GM13977 (cell line): ENCODE measurements around the gene BNC1.
A peak's percentile ranks its signal among the peaks of the same experiment; 100 is the strongest.

Experiments used
- DNase-seq: peaks from one replicate; pipeline ENCODE4 v3.0.0; 2012; ENCODE audit warnings: low spot score
- CTCF ChIP-seq: IDR thresholded peaks from 2 replicates; pipeline ENCODE4 v1.5.1; 2012; ENCODE audit warnings: mild to moderate bottlenecking, control low read depth; ENCODE audit not compliant: insufficient read depth; ENCODE audit errors: extremely low read depth, missing control alignments
- in situ Hi-C: fragments of 300-500 bp; cut with MboI; formaldehyde crosslinking; loops from one replicate; pipeline ENCODE4 v1.12.0; 2022; ENCODE audit warnings: low sequenced_read_pairs, low pct_unique_long_range_greater_than_20kb, mixed read lengths, inconsistent platforms; ENCODE audit not compliant: unreplicated experiment

BNC1 gene

GRCh38 chr15:83207660-83208366 is 76.7 kb downstream of the BNC1 start, which contains the start of gene HDGFL3:
Gene HDGFL3 (minus strand): TSS chr15:83207823. CDS start chr15:83207414, 409 bp downstream.
- TF ChIP-seq CTCF = peak; percentile 48
- in situ Hi-C loops = no loop called here
- DNase-seq = peak; percentile 71

GRCh38 chr15:83207009-83207659 is 77.3 kb downstream of the BNC1 start:
- TF ChIP-seq CTCF = no peak
- in situ Hi-C loops = no loop called here
- peak; percentile 69 for DNase-seq

- in situ Hi-C loops = no loop called here
- no peak for TF ChIP-seq CTCF
- DNase-seq = peak; percentile 20
Measured at GRCh38 chr15:83206526-83207008, 77.9 kb downstream of the BNC1 start.
